HepG2 (cell line): Measurements from ENCODE around the gene DCAF7. TPM values are rescaled to one million over a fixed set of nuclear protein-coding genes. Genes with fewer than 3 reads are reported as not detected.

ENCODE experiments used
- ATAC-seq: fragments of 200-7000 bp; cut with Tn5 transposase; 3 replicates; pipeline ENCODE4 v1.9.1; 2020; ENCODE audit warnings: mild to moderate bottlenecking, moderate library complexity
- BruUV-seq: library from RNA; stranded (reverse); fragments of 400-500 nt; replicated peaks from 2 replicates; lab custom pipeline; 2021; lab: Mats Ljungman, UMichigan
- CTCF ChIA-PET: fragments of 300-600 bp; formaldehyde crosslinking; extraction: SDS; loops from one replicate; lab custom pipeline; 2021; ENCODE audit warnings: low total read pairs, inconsistent platforms, low intra/inter-chr PET ratio; lab: Yijun Ruan, JAX
- POLR2A ChIA-PET: fragments of 350-600 bp; sonication (Branson Sonifier 250); formaldehyde crosslinking; loops from one replicate; lab custom pipeline; 2020; ENCODE audit warnings: antibody characterized with exemption, inconsistent platforms; lab: Yijun Ruan, JAX
- DNase-seq: peaks from one replicate; pipeline ENCODE4 v3.0.0-alpha.2; 2015; ENCODE audit warnings: low spot score
- FAIRE-seq: peaks from 3 replicates; lab custom pipeline; 2011; peaks lifted over from hg19 to GRCh38; lab: Jason Lieb, UNC
- H2AFZ ChIP-seq: one replicate; pipeline ENCODE4 v1.6.1; 2011; ENCODE audit warnings: low read length, inconsistent platforms
- H3K27ac ChIP-seq: fragments of 300-600 bp; 3 replicates; pipeline ENCODE4 v1.8.0; 2011; ENCODE audit warnings: mixed run types, mild to moderate bottlenecking, mixed read lengths, low read length, inconsistent platforms; ENCODE audit not compliant: insufficient read depth; ENCODE audit errors: extremely low read length
- H3K27me3 ChIP-seq, 2 experiments: fragments of 200-600 bp in 1 of 2; 2 replicates in 1 of 2; 3 replicates in 1 of 2; pipeline versions ENCODE4 v1.6.0 to v1.8.0; 2011; ENCODE audit warnings: low read length in 2 of 2, mild to moderate bottlenecking in 2 of 2, moderate library complexity in 2 of 2, inconsistent platforms in 1 of 2; ENCODE audit not compliant: insufficient read depth in 2 of 2, control insufficient read depth in 1 of 2
- H3K36me3 ChIP-seq, 2 experiments: fragments of 200-600 bp in 1 of 2; replicated peaks in 1 of 2; 2 replicates in 1 of 2; 3 replicates in 1 of 2; pipeline versions ENCODE4 v1.5.1 to v1.8.0; 2011; ENCODE audit warnings: low read length in 2 of 2, inconsistent platforms in 1 of 2; ENCODE audit not compliant: insufficient read depth in 2 of 2, control insufficient read depth in 1 of 2
- H3K4me1 ChIP-seq: 2 replicates; pipeline ENCODE4 v1.5.1; 2012; ENCODE audit warnings: low read length, inconsistent platforms; ENCODE audit not compliant: insufficient read depth
- H3K4me2 ChIP-seq: 2 replicates; pipeline ENCODE4 v1.6.0; 2011; ENCODE audit warnings: low read depth, low read length, inconsistent platforms
- H3K4me3 ChIP-seq, 3 experiments: fragments of 200-600 bp in 1 of 3; sonication (generic), shearing (Covaris generic) in 1 of 3; replicated peaks in 1 of 3; 2 replicates each; pipeline ENCODE4 v1.5.1; 2011 to 2016; ENCODE audit warnings: low read length in 3 of 3, inconsistent platforms in 2 of 3, low read depth in 2 of 3, mild to moderate bottlenecking in 2 of 3, control low read depth in 1 of 3, mixed read lengths in 1 of 3; ENCODE audit not compliant: insufficient read depth in 1 of 3
- H3K79me2 ChIP-seq: one replicate; pipeline ENCODE4 v1.6.1; 2011; ENCODE audit warnings: low read length, inconsistent platforms; ENCODE audit not compliant: insufficient read depth
- H3K9ac ChIP-seq: 2 replicates; pipeline ENCODE4 v1.6.0; 2011; ENCODE audit warnings: mild to moderate bottlenecking, low read depth, low read length, inconsistent platforms; ENCODE audit not compliant: insufficient read depth
- H3K9me3 ChIP-seq: 2 replicates; pipeline ENCODE4 v1.5.1; 2012; ENCODE audit warnings: mild to moderate bottlenecking, low read length
- H4K20me1 ChIP-seq: 2 replicates; pipeline ENCODE4 v1.6.0; 2011; ENCODE audit warnings: inconsistent platforms, mild to moderate bottlenecking, low read length, moderate library complexity; ENCODE audit not compliant: insufficient read depth
- ARID2 ChIP-seq: sonication (generic); formaldehyde crosslinking; IDR thresholded peaks from 2 replicates; pipeline ENCODE4 v1.8.1; 2022; ENCODE audit warnings: mild to moderate bottlenecking, missing genetic modification reagents, borderline replicate concordance
- CREM ChIP-seq, 2 experiments: sonication (generic) in 1 of 2; formaldehyde crosslinking in 1 of 2; IDR thresholded peaks; 2 replicates each; pipeline versions ENCODE4 v1.4.0 to v1.6.1; 2016 to 2020; ENCODE audit warnings: antibody characterized with exemption in 1 of 2, mild to moderate bottlenecking in 1 of 2, missing genetic modification reagents in 1 of 2
- EP300 ChIP-seq, 3 experiments: sonication (generic) in 1 of 3; formaldehyde crosslinking in 1 of 3; IDR thresholded peaks; 2 replicates each; pipeline versions ENCODE4 v1.5.1 to v1.6.1; 2011 to 2020; ENCODE audit warnings: low read depth in 2 of 3, low read length in 2 of 3, borderline replicate concordance in 1 of 3, improper control_type of control experiment in 1 of 3, mild to moderate bottlenecking in 1 of 3, missing genetic modification reagents in 1 of 3, moderate library complexity in 1 of 3
- HNF1B ChIP-seq: sonication (generic); formaldehyde crosslinking; IDR thresholded peaks from 2 replicates; pipeline ENCODE4 v1.5.1; 2020; ENCODE audit warnings: mild to moderate bottlenecking, moderate library complexity, missing genetic modification reagents
- KMT2A ChIP-seq: sonication (generic); formaldehyde crosslinking; IDR thresholded peaks from 2 replicates; pipeline ENCODE4 v1.4.0; 2020; ENCODE audit warnings: missing genetic modification reagents
- MXD1 ChIP-seq: sonication (generic); formaldehyde crosslinking; IDR thresholded peaks from 2 replicates; pipeline ENCODE4 v1.4.0; 2020; ENCODE audit warnings: mild to moderate bottlenecking, missing genetic modification reagents
- NFKBIZ ChIP-seq: IDR thresholded peaks from 2 replicates; pipeline ENCODE4 v1.6.1; 2018; ENCODE audit warnings: missing genetic modification reagents, missing compliant biosample characterization
- WGBS: methylation state at CpG from one replicate; pipeline ENCODE4 v1.1.6; 2017; ENCODE audit warnings: low lambda C conversion rate; 5-methylcytosine and 5-hydroxymethylcytosine counted together
- in situ Hi-C: cut with HindIII; loops from 2 replicates; pipeline ENCODE4 v1.10.0; 2017; ENCODE audit warnings: low pct_unique_long_range_greater_than_20kb; ENCODE audit not compliant: extremely low pct_ligation_motif_present
- intact Hi-C: fragments of 100-400 bp; cut with micrococcal nuclease; formaldehyde crosslinking; loops from one replicate; pipeline ENCODE4 v1.10.0; 2022; ENCODE audit not compliant: unreplicated experiment
- polyA plus RNA-seq, 8 experiments: library from polyadenylated mRNA; depleted of rRNA in 3 of 8; stranded (reverse) in 7 of 8; unstranded in 1 of 8; fragments of >200 nt; fragmentation: Illumina TruSeq in 4 of 8; extraction: Trizol in 4 of 8; gene quantifications; 2 replicates each; pipeline versions ENCODE4 v1.2.1 to v1.2.3, GENCODE V29; 2011 to 2016; ENCODE audit warnings: low read depth in 4 of 8, missing spikeins in 1 of 8, mixed read lengths in 1 of 8; ENCODE audit not compliant: insufficient read depth in 1 of 8
- total RNA-seq, 5 experiments: library from RNA; depleted of rRNA; stranded (reverse); fragments of >200 nt; fragmentation: Illumina TruSeq; extraction: Trizol; gene quantifications; 2 replicates each; pipeline ENCODE4 v1.2.3, GENCODE V29; 2016; ENCODE audit warnings: low read depth in 1 of 5

Gene DCAF7
- total and polyA plus RNA-seq, 2 of the 13 experiments (the other 11 are each of a cell fraction or from before 2014, with no cell fraction given): 55.2 to 73.4 TPM

- H3K4me2 ChIP-seq: no peak overlapping the region
- no peaks in the 10 kb centered on the region for H3K79me2 ChIP-seq
- peaks cover 64% of the 10 kb centered on the region for H3K4me1 ChIP-seq
- no peak overlapping the region for H2AFZ ChIP-seq
- peaks cover 12 to 70% of the 10 kb centered on the region in 2 experiments; a peak in 4 of 5 replicates for H3K27me3 ChIP-seq
- no peak overlapping the region for H3K4me3 ChIP-seq
- intact Hi-C loops (no loop called here), in situ Hi-C loops (no loop called here)
- no peaks in the 10 kb centered on the region for H3K36me3 ChIP-seq
- no TSS peak for BruUV-seq
- CTCF ChIA-PET: no interaction called here
- no peak overlapping the region for H3K9ac ChIP-seq
- POLR2A ChIA-PET: no interaction called here
- TF ChIP-seq ARID2 (CRISPR knock-in tag) (no peak), EP300 (IDR thresholded peaks at IDR 0.05; ENCODE audit: low read depth in 2 of 2, low read length in 2 of 2) (no peak), EP300 (CRISPR knock-in tag; IDR thresholded peaks at IDR 0.05; ENCODE audit: borderline replicate concordance) (no peak), KMT2A (no peak), MXD1 (no peak), NFKBIZ (no peak), HNF1B (CRISPR knock-in tag) (no peak), CREM (IDR thresholded peaks at IDR 0.05) (no peak), CREM (CRISPR knock-in tag; IDR thresholded peaks at IDR 0.05) (no peak)
- TF ChIP-seq, all 625 proteins: peak for 0
- FAIRE-seq (no peak), DNase-seq (no peak), ATAC-seq (no peak)
- 46% methylated on average over 2 of the region's 2 CpGs for WGBS
- no peaks in the 10 kb centered on the region for H4K20me1 ChIP-seq
- H3K9me3 ChIP-seq: no peaks in the 10 kb centered on the region
- no peak overlapping the region for H3K27ac ChIP-seq
Observed at GRCh38 chr17:63514974-63515373, 35.3 kb upstream of the DCAF7 start.
